Osteocyte (in vitro differentiated cells): Measurements from ENCODE around the gene VPS45. TPM values are rescaled to one million over a fixed set of nuclear protein-coding genes. Genes with fewer than 3 reads are reported as not detected.

Experiments
- DNase-seq: peaks from one replicate; pipeline ENCODE4 v3.0.0; 2021; ENCODE audit warnings: mixed read lengths; ENCODE audit not compliant: unreplicated experiment; ENCODE audit errors: extremely low spot score
- H3K27ac Mint-ChIP-seq: one replicate; pipeline ENCODE4 v1.8.0; 2021; ENCODE audit warnings: mild to moderate bottlenecking, mixed read lengths; ENCODE audit not compliant: unreplicated experiment
- H3K27me3 Mint-ChIP-seq: one replicate; pipeline ENCODE4 v1.8.0; 2021; ENCODE audit warnings: mixed read lengths; ENCODE audit not compliant: unreplicated experiment
- H3K36me3 Mint-ChIP-seq: one replicate; pipeline ENCODE4 v1.8.0; 2021; ENCODE audit warnings: mixed read lengths; ENCODE audit not compliant: unreplicated experiment
- H3K4me1 Mint-ChIP-seq: one replicate; pipeline ENCODE4 v1.8.0; 2021; ENCODE audit warnings: mixed read lengths; ENCODE audit not compliant: unreplicated experiment
- H3K4me3 Mint-ChIP-seq: one replicate; pipeline ENCODE4 v1.8.0; 2021; ENCODE audit warnings: mild to moderate bottlenecking, moderate library complexity, mixed read lengths; ENCODE audit not compliant: unreplicated experiment
- H3K9me3 Mint-ChIP-seq: one replicate; pipeline ENCODE4 v1.8.0; 2021; ENCODE audit warnings: mixed read lengths; ENCODE audit not compliant: unreplicated experiment
- CTCF ChIP-seq: fragments of 200-600 bp; sonication (generic); IDR thresholded peaks from 2 replicates; pipeline ENCODE4 v1.5.0; 2021; ENCODE audit warnings: antibody characterized with exemption, mild to moderate bottlenecking, moderate library complexity
- total RNA-seq: library from RNA; stranded (reverse); gene quantifications from 2 replicates; pipeline ENCODE4 v1.2.1, GENCODE V29; 2021

VPS45 gene
- total RNA-seq, 1 donor from 2014 or later: 43.6 TPM

- Mint-ChIP-seq H3K27ac (peak overlapping the region; percentile 97), H3K27me3 (no peaks in the 10 kb centered on the region), H3K4me3 (no peak overlapping the region), H3K9me3 (no peaks in the 10 kb centered on the region), H3K4me1 (peaks cover 40% of the 10 kb centered on the region), H3K36me3 (peaks cover 6% of the 10 kb centered on the region)
- DNase-seq: no peak
- no peak for TF ChIP-seq CTCF
These were observed 96.6 kb downstream of the VPS45 start for GRCh38 chr1:150164224-150164623.

DNA sequence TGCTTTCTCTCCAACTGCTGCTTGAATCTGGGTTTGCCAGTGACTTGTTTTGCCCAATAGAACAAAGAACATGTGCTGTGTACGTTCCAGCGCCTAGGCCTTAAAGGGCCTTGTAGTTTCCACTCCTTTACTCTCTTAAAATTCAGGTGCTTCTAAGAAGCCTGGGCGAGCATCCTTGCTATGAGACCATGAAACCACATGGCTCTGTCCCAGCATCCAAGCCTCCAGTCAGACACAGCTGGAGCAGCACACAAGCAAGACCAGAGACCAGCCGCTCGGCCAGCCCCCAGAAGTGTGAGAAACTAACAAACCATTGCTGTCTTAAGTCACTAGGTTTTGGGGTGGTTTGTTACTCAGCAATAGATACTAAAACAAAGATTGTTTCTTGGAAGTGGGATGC is 97.2 kb downstream of the VPS45 start:
- no peak for DNase-seq
- peaks cover 37% of the 10 kb centered on the region for H3K4me1 Mint-ChIP-seq

GRCh38 chr1:150165622-150166612 is 98.3 kb downstream of the VPS45 start:
- Mint-ChIP-seq H3K9me3 (no peaks in the 10 kb centered on the region), H3K4me1 (peaks cover 32% of the 10 kb centered on the region), H3K27ac (no peak overlapping the region), H3K36me3 (peaks cover 3% of the 10 kb centered on the region), H3K4me3 (no peak overlapping the region), H3K27me3 (no peaks in the 10 kb centered on the region)
- TF ChIP-seq CTCF: peak; percentile 68
- no peak for DNase-seq

More for the DNA sequence above, 97.2 kb downstream of the VPS45 start:
- TF ChIP-seq CTCF: no peak
- Mint-ChIP-seq H3K36me3 (peaks cover 3% of the 10 kb centered on the region), H3K27me3 (no peaks in the 10 kb centered on the region), H3K27ac (no peak overlapping the region), H3K4me3 (no peak overlapping the region), H3K9me3 (no peaks in the 10 kb centered on the region)

- Mint-ChIP-seq H3K36me3 (no peaks in the 10 kb centered on the region), H3K27me3 (no peaks in the 10 kb centered on the region), H3K4me1 (peaks cover 13% of the 10 kb centered on the region), H3K27ac (no peak overlapping the region), H3K9me3 (no peaks in the 10 kb centered on the region), H3K4me3 (no peak overlapping the region)
- DNase-seq: peak; percentile 87
- TF ChIP-seq CTCF: peak; percentile 85
These were observed 101.5 kb downstream of the VPS45 start for GRCh38 chr1:150168960-150169601.

DNA sequence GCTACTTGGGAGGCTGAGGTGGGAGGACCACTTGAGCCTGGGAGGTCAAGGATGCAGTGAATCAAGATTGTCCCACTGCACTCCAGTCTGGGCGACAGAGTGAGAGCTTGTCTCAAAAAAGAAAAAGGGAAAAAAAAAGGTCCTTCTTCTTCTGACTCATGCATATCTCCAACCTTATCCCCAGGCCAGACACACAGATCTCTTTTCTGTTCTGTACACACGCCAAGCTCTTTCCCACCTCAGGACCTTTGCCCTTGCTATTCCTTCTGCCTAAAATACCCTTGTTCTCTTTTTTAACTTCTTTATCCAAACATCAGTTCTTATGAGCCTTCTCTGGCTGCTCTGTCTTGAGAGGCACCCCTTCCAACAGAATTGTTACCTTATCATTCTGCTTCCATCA is 104.2 kb downstream of the VPS45 start:
- Mint-ChIP-seq H3K36me3 (no peaks in the 10 kb centered on the region), H3K9me3 (no peaks in the 10 kb centered on the region), H3K4me1 (peaks cover 10% of the 10 kb centered on the region), H3K4me3 (no peak overlapping the region), H3K27me3 (no peaks in the 10 kb centered on the region), H3K27ac (no peak overlapping the region)
- TF ChIP-seq CTCF: no peak
- no peak for DNase-seq
